Epithelial cell of proximal tubule (primary cell): ENCODE data around the gene GNAZ. TPM values are rescaled to one million over a fixed set of nuclear protein-coding genes. Genes with fewer than 3 reads are reported as not detected.
"Not testable (repeated sequence)": the region's sequence is repeated elsewhere in the genome, so short reads cannot be mapped to it uniquely, and the experiment has no call there.

Experiments
- DNase-seq: peaks from one replicate; pipeline ENCODE4 v3.0.0-alpha.2; 2011; ENCODE audit warnings: low read depth
- H3K4me3 ChIP-seq: 2 replicates; pipeline ENCODE4 v1.5.1; 2011; ENCODE audit warnings: low read depth, mild to moderate bottlenecking, low read length
- total RNA-seq: library from RNA; depleted of rRNA; stranded (reverse); fragments of >200 nt; gene quantifications from 2 replicates; pipeline ENCODE4 v1.2.3, GENCODE V29; 2015
- TF ChIP-seq, protein P1 (sequence below): conservative IDR thresholded peaks from 2 replicates; pipeline ENCODE4 v1.5.1; 2012; ENCODE audit warnings: low read depth, mild to moderate bottlenecking, low read length

The GNAZ gene
- total RNA-seq, result 5.6 and 10.3 TPM in 2 replicates

DNA sequence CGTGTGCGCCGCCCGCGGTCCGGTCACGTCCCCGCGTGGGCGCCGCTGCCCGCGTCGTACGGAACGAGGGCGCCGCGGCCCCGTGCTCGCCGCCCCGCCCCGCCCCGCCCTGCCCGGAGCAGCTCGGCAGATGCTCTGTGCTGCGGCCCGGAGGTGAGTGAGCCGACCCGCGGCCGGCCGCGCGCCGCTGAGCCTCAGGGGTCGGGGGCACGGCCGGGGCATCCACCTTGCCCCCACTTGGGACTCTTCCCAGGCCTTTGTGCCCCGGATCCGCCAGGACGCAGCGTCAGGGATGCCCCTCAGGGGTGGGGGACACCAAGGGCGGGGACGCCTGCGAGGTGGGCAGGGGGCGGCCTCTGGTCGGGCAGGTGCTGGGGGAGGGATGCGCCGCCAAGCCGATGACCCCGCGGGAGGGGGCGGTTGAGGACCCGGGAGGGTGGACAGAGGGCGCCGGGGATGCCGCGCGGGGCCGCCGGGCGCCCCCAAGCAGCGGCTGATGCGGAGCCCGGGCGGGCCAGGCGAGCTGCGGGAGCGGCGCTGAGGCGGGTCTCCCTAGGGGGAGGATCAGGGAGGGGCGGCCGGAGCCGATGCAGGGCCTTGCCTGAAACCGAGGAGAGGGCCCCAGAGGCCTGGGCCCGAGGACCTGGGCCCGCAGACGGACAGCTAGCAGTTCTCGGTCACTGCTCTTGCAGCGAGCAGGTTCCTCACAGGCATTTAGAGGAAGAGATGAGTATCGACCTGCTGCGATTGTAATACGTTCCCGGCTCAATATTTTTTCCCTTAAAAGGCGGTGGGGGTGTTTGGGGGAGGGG is at the start of gene GNAZ:
TSS of gene GNAZ (plus strand) at position 102 of the 812 bp plus-strand sequence. CDS start 25,177 bp downstream, outside the sequence.
- H3K4me3 ChIP-seq, result peak within 1 kb of the TSS; percentile 62
- no peak for DNase-seq
- TF ChIP-seq, protein P1, sequence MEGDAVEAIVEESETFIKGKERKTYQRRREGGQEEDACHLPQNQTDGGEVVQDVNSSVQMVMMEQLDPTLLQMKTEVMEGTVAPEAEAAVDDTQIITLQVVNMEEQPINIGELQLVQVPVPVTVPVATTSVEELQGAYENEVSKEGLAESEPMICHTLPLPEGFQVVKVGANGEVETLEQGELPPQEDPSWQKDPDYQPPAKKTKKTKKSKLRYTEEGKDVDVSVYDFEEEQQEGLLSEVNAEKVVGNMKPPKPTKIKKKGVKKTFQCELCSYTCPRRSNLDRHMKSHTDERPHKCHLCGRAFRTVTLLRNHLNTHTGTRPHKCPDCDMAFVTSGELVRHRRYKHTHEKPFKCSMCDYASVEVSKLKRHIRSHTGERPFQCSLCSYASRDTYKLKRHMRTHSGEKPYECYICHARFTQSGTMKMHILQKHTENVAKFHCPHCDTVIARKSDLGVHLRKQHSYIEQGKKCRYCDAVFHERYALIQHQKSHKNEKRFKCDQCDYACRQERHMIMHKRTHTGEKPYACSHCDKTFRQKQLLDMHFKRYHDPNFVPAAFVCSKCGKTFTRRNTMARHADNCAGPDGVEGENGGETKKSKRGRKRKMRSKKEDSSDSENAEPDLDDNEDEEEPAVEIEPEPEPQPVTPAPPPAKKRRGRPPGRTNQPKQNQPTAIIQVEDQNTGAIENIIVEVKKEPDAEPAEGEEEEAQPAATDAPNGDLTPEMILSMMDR, result no peak

- TF ChIP-seq, protein P1, result no peak
- no peak overlapping the region for H3K4me3 ChIP-seq
- DNase-seq, result no peak
These were observed 49.5 kb upstream of the GNAZ start for GRCh38 chr22:23020659-23021293.

- not testable (repeated sequence) for H3K4me3 ChIP-seq, DNase-seq
These were observed 48.5 kb upstream of the GNAZ start for GRCh38 chr22:23021660-23022353.

DNA sequence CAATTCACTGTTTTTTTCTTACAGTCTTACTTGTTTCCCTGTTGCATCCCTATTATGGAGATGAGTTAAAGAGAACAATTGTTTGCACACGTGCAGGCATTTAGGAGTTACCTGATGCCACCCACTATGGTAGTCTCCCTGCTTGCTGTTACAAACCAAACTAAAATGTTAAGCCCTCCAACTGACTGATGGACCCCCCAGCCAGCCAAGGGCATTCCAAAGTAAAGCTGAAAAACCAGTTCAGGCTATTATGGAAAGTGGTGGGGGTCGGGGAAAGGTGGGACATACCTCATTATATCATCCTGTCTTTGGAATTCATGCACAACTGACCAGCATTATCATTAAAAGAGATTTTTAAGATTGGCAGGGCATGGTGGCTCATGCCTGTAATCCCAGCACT is 47.0 kb upstream of the GNAZ start:
- TF ChIP-seq, protein P1, result no peak
- no peak for DNase-seq
- H3K4me3 ChIP-seq, result no peak overlapping the region

- DNase-seq, result no peak
- TF ChIP-seq, protein P1, result no peak
- no peak overlapping the region for H3K4me3 ChIP-seq
These were observed 43.5 kb upstream of the GNAZ start for GRCh38 chr22:23026777-23027176.

GRCh38 chr22:23027849-23028248 is 42.5 kb upstream of the GNAZ start:
- H3K4me3 ChIP-seq, DNase-seq: not testable (repeated sequence)

DNA sequence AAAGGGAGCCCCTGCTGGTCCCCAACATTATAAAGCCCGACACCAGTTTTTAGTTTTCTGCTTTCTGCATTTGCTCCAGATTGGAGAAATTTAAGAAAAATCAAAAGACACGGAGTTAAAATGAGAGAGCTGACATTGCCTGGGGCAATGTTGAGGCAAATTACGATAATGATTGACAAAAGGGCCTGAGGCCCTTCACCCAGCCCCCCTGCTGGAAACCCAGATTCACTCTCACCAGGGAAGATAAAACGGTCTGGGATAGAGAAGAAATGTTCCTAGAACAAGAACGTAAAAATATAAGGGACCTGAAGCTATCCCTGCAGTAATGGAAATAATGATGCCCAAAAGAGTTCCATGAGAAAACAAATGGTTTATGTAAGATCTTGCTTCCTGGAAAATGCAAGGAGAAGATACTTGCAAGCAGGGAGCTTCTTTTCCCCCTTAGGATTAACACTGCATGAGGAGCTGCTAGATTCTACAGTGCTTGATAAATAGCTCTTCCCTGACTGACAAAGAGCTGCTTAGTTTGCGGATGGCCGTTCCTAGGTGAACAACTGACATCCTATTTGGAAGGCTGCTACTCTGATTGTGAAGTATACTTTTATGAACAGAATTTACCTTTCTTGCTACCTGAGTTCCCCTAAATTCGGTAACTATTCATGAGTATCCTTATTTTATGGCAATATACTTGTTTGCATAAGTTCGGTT is 40.6 kb upstream of the GNAZ start:
- H3K4me3 ChIP-seq, result no peak overlapping the region
- TF ChIP-seq, protein P1, result no peak
- no peak for DNase-seq
